HG02763 (cell line): ENCODE measurements around the gene CHIT1.
"Not testable (repeated sequence)": the region's sequence is repeated elsewhere in the genome, so short reads cannot be mapped to it uniquely, and the experiment has no call there.

Experiments
- ATAC-seq: cut with Tn5 transposase; IDR thresholded peaks from one replicate; pipeline ENCODE4 v1.9.1; 2021; ENCODE audit warnings: mild to moderate bottlenecking, moderate library complexity; ENCODE audit not compliant: unreplicated experiment

The CHIT1 gene

GRCh38 chr1:203266140-203266539 is 36.7 kb upstream of the CHIT1 start:
- not testable (repeated sequence) for ATAC-seq

- no peak for ATAC-seq
Measured at GRCh38 chr1:203265541-203265940, 36.1 kb upstream of the CHIT1 start.

GRCh38 chr1:203264052-203264501 is 34.6 kb upstream of the CHIT1 start:
- ATAC-seq: no peak

GRCh38 chr1:203263496-203263895 is 34.0 kb upstream of the CHIT1 start:
- no peak for ATAC-seq

GRCh38 chr1:203256636-203257035 is 27.2 kb upstream of the CHIT1 start:
- not testable (repeated sequence) for ATAC-seq

GRCh38 chr1:203254782-203255181 is 25.3 kb upstream of the CHIT1 start:
- not testable (repeated sequence) for ATAC-seq

GRCh38 chr1:203252678-203253077 is 23.2 kb upstream of the CHIT1 start:
- ATAC-seq: no peak

GRCh38 chr1:203251466-203251865 is 22.0 kb upstream of the CHIT1 start:
- ATAC-seq: no peak

- ATAC-seq: no peak
Measured at GRCh38 chr1:203250911-203251310, 21.4 kb upstream of the CHIT1 start.

- no peak for ATAC-seq
Measured at GRCh38 chr1:203244776-203245175, 15.3 kb upstream of the CHIT1 start.

- not testable (repeated sequence) for ATAC-seq
Measured at GRCh38 chr1:203241708-203242107, 12.2 kb upstream of the CHIT1 start.

- ATAC-seq: no peak
Measured at GRCh38 chr1:203239526-203240305, 10.2 kb upstream of the CHIT1 start.

- no peak for ATAC-seq
Measured at GRCh38 chr1:203239081-203239480, 9.6 kb upstream of the CHIT1 start.

GRCh38 chr1:203238535-203238934 is 9.1 kb upstream of the CHIT1 start:
- no peak for ATAC-seq

- ATAC-seq: not testable (repeated sequence)
Measured at GRCh38 chr1:203234901-203235300, 5.4 kb upstream of the CHIT1 start.

GRCh38 chr1:203228670-203229069 is 803 bp downstream of the CHIT1 start:
- no peak for ATAC-seq

- no peak for ATAC-seq
Measured at GRCh38 chr1:203227371-203228083, 1.9 kb downstream of the CHIT1 start.

- no peak for ATAC-seq
Measured at GRCh38 chr1:203225071-203225470, 4.4 kb downstream of the CHIT1 start.

GRCh38 chr1:203223012-203223775 is 6.3 kb downstream of the CHIT1 start:
- ATAC-seq: no peak

- no peak for ATAC-seq
Measured at GRCh38 chr1:203219934-203220333, 9.5 kb downstream of the CHIT1 start.

- ATAC-seq: no peak
Measured at GRCh38 chr1:203219171-203219570, 10.3 kb downstream of the CHIT1 start.
